ENCODE results near the gene CAPN5.

The CAPN5 gene

GRCh38 chr11:77136784-77137420 is 70.1 kb downstream of the CAPN5 start:
- TF ChIP-seq CTCF (IDR thresholded peaks at IDR 0.05; ENCODE audit: insufficient read depth, low read depth, low read length, missing control alignments), result no peak
- H3K4me3 ChIP-seq (ENCODE audit: low read depth, low read length), result no peak overlapping the region
- no peak for DNase-seq (ENCODE audit: low read depth)

- no peak for DNase-seq (ENCODE audit: low read depth)
- no peak overlapping the region for H3K4me3 ChIP-seq (ENCODE audit: low read depth, low read length)
- no peak for TF ChIP-seq CTCF (IDR thresholded peaks at IDR 0.05; ENCODE audit: insufficient read depth, low read depth, low read length, missing control alignments)
Measured at GRCh38 chr11:77137421-77137820, 70.7 kb downstream of the CAPN5 start.

GRCh38 chr11:77138106-77138649 is 71.4 kb downstream of the CAPN5 start:
- DNase-seq (ENCODE audit: low read depth), result no peak
- H3K4me3 ChIP-seq (ENCODE audit: low read depth, low read length), result no peak overlapping the region
- no peak for TF ChIP-seq CTCF (IDR thresholded peaks at IDR 0.05; ENCODE audit: insufficient read depth, low read depth, low read length, missing control alignments)

- no peak for DNase-seq (ENCODE audit: low read depth)
- no peak for TF ChIP-seq CTCF (IDR thresholded peaks at IDR 0.05; ENCODE audit: insufficient read depth, low read depth, low read length, missing control alignments)
- no peak overlapping the region for H3K4me3 ChIP-seq (ENCODE audit: low read depth, low read length)
Measured at GRCh38 chr11:77139201-77139600, 72.4 kb downstream of the CAPN5 start.

GRCh38 chr11:77140231-77140851 is 73.6 kb downstream of the CAPN5 start:
- DNase-seq (ENCODE audit: low read depth), result no peak
- H3K4me3 ChIP-seq (ENCODE audit: low read depth, low read length), result no peak overlapping the region
- TF ChIP-seq CTCF (IDR thresholded peaks at IDR 0.05; ENCODE audit: insufficient read depth, low read depth, low read length, missing control alignments), result no peak

- no peak overlapping the region for H3K4me3 ChIP-seq (ENCODE audit: low read depth, low read length)
- no peak for TF ChIP-seq CTCF (IDR thresholded peaks at IDR 0.05; ENCODE audit: insufficient read depth, low read depth, low read length, missing control alignments)
- DNase-seq (ENCODE audit: low read depth), result no peak
Measured at GRCh38 chr11:77141034-77141433, 74.3 kb downstream of the CAPN5 start.
